Measurements from ENCODE around the gene PASK.
"Not testable (repeated sequence)": the region's sequence is repeated elsewhere in the genome, so short reads cannot be mapped to it uniquely, and the experiment has no call there.

PASK gene

DNA sequence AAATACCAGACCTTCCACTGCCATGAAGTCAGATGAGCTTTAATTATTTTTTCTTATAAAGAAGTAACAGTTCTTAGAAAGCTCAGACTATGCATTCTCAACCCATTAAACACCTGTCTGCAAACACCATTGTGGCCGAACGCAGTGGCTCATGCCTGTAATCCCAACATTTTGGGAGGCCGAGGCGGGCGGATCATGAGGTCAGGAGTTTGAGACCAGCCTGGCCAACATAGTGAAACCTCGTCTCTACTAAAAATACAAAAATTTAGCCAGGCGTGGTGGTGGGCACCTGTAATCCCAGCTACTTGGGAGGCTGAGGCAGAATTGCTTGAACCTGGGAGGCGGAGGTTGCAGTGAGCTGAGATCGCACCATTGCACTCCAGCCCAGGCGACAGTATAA, 44.7 kb downstream of the PASK start:
- DNase-seq (ENCODE audit: low read depth), result not testable (repeated sequence)

GRCh38 chr2:241103176-241103595, 46.1 kb downstream of the PASK start:
- DNase-seq (ENCODE audit: low read depth), result no peak

GRCh38 chr2:241102239-241102803, 47.0 kb downstream of the PASK start, which contains the start of gene MTERF4:
Gene MTERF4 (minus strand): TSS chr2:241102287. CDS start chr2:241102273, 14 bp downstream.
- DNase-seq (ENCODE audit: low read depth), result peak; percentile 86

- DNase-seq (ENCODE audit: low read depth), result no peak
Measured at GRCh38 chr2:241099246-241099645, 50.0 kb downstream of the PASK start.

- no peak for DNase-seq (ENCODE audit: low read depth)
Measured at GRCh38 chr2:241096979-241097378, 52.3 kb downstream of the PASK start.

DNA sequence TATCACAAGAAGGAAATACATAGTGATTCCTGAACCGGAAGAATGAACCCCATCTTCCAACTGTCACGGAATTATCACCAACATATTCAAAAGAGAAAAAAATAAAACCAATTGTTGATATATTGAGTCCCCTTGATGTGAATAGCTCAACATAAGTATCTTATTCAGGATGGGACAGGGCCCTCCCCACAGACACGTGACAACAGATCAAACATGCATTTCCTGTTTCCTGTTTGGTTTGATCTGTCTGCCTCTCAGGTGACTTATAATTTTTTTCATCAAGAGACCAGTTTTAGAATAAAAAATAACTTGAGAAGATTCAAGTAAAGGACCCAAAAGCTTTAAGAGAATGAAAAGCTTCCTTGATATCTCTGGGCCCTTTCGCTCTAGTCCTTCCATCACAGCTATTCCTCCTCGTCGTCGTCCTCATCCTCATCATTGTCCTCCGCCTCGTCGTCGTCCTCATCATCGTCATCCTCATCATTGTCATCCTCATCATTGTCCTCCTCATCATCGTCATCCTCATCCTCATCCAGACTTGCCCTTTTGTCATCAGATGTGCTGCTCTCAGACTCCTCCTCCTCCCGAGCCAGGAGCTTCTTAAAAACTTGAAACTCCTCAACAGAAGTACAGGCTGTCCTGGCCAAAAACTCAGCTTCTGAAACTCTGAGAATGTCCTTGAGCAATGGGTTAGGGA, 53.5 kb downstream of the PASK start:
- no peak for DNase-seq (ENCODE audit: low read depth)

GRCh38 chr2:241094924-241095420, 54.3 kb downstream of the PASK start:
- DNase-seq (ENCODE audit: low read depth), result no peak

DNA sequence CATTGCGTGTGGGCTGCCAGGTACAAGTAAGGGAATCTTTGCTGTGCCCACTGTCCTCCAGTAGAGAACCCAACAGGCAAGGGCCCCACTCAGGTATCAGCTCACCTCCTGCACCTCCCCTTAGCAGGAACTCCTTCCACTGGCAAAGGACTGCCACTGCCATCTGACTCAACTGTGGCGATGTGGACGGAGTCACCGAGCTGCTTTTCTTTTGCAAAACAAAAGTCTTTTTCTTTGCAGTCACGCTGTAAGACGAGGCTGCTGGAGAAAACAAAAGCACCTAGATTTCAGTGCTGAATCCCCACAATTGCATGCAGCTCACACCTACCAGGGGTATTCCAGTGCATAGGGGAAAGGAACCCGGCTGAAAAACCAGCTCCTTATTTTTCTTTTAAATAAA, 55.1 kb downstream of the PASK start:
- DNase-seq (ENCODE audit: low read depth), result no peak

- DNase-seq (ENCODE audit: low read depth), result not testable (repeated sequence)
Measured at GRCh38 chr2:241093133-241093781, 56.0 kb downstream of the PASK start.

DNA sequence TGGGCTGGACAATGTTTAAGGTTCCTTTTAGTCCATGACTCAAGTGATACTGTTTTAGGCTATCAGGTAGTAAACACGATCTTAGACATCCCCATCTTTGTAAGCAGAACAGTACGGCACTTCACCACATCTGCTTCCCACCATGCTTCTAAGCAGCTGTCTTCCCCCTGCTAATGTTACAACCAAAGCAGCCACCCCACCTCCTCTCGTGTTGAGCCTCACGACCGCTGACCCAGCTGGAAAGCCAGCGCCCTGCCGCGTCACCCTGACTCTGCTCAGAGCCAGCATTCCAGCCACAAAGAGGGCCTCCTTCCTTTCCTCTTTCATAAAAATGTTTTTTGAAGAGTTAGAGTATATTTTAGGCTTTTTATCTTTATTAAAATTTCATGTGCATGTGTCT, 56.6 kb downstream of the PASK start:
- DNase-seq (ENCODE audit: low read depth), result no peak

DNA sequence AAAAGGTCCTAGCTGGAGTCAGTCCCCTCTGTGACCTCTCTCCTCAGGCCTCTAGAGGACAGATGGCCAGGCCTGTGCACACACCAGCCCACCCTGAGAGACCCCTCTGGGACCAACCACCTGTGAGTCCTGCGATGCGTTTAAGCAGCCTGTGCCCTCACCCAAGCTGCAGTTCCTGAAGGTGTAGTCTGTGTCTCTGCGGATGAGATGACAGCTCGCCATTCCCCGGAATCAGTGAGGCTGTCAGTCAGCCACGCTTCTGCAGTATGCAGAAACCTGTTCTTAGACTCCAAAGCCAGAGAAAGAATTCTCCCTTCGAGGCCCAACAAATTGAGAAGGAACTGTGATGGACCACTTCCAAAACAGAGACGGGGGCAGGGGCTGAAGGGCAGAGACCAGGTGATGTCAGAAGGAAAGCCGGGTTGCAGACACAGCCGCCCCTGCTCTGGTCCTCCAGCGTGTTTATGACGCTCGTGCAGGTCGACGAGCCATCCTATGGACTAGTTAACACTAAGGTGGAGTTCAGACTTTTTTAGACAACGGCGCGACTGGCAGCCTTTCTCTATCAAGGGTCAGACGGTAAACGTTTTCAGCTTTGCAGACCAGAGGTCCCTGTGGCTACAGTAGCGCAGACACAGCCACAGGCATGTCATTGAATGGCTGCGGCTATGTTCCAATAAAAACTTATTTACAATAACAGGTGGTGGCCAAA, 57.4 kb downstream of the PASK start:
- DNase-seq (ENCODE audit: low read depth), result no peak

GRCh38 chr2:241091201-241091600, 58.1 kb downstream of the PASK start:
- no peak for DNase-seq (ENCODE audit: low read depth)

DNA sequence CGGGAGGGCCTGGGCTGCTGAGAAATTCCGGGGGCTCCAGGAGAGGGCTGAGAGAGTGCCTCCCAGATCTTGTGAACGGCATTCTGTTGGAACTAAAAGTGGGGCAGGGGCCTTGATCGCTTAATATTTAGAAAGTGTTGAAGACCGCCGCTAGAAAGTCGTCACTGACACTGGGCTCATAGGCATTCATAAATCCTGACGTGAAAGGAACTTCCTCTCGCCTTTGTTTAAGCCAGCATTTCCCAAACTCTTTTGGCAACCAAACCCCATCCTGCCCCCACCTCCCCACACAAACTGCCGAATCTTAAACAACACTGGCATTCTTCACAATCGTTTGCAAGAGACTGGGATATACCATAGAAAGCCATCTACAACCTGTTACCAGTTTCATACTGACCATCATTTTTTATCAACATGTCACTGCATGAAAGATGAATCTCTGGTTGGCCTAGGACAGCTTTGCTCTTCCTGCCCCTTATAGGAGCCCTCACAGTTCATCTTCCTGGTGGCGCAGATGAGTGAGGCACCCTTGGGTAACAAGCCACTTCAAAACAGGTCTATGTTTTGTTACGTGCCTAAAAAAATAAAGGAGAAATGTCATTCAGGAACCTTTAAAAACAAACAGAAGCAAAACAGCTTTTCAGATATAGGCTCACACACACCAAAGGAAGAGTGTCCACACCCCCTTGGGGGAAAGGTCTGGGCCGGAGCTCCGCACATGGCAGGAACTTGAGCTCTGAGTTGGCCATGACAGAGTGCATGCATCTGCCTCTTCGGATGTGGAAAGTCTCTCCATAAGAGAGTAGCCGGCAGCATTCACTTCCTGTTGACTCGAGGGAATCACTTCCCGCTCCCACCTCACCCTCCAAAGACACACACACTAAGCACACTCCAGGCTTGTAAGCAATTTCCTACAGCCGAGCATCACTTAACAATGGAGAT, 60.2 kb downstream of the PASK start:
- no peak for DNase-seq (ENCODE audit: low read depth)

DNA sequence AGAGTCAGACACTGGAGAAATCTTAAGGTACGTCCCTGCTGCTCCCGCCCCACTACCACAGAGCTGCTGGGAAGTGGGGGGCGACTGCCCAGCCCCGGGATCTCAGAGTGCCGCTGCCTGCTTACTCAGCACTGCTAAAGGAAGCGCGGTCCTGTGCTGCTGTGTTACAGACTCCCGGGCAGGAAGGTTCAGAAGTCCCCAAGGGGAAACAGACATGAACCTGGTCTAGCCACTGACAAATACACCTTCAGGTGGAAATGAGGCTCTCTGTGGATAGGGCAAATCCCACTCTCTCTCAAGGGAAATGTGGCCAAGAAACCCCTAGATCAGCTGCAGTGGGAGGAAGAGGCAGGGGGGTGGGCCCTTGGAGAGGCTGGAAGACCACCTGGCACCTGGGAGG, 60.9 kb downstream of the PASK start:
- no peak for DNase-seq (ENCODE audit: low read depth)

GRCh38 chr2:241087420-241088268, 61.6 kb downstream of the PASK start:
- DNase-seq (ENCODE audit: low read depth), result no peak

DNA sequence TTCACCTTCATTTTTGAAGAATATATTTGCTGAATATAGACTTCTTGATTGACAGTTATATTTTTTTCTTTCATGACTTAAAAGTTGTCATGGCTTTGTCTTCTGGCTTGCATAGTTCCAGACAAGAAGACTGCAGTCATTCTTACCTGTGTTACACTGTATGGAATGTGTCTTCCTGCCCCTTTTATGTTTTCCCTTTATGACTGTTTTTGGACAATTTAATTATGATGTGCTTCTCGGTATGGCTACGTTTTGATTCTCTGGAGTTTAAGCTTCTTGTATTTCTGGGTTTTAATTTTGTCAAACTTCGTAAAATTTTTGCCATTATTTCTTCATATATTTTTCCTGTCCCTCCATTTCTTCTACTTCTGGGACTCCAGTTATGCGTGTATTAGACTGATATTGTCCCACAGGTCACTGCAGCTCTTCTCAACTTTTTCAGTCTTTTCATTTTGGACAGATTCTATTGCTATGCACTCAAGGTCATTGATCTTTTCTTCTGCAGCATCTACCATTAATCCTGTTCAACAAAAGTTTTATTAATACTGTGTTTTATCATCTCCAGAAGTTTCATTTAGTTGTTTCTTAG, 64.3 kb downstream of the PASK start:
- DNase-seq (ENCODE audit: low read depth), result no peak

- no peak for DNase-seq (ENCODE audit: low read depth)
Measured at GRCh38 chr2:241083091-241083415, 66.2 kb downstream of the PASK start.

- no peak for DNase-seq (ENCODE audit: low read depth)
Measured at GRCh38 chr2:241082341-241083090, 66.8 kb downstream of the PASK start.

DNA sequence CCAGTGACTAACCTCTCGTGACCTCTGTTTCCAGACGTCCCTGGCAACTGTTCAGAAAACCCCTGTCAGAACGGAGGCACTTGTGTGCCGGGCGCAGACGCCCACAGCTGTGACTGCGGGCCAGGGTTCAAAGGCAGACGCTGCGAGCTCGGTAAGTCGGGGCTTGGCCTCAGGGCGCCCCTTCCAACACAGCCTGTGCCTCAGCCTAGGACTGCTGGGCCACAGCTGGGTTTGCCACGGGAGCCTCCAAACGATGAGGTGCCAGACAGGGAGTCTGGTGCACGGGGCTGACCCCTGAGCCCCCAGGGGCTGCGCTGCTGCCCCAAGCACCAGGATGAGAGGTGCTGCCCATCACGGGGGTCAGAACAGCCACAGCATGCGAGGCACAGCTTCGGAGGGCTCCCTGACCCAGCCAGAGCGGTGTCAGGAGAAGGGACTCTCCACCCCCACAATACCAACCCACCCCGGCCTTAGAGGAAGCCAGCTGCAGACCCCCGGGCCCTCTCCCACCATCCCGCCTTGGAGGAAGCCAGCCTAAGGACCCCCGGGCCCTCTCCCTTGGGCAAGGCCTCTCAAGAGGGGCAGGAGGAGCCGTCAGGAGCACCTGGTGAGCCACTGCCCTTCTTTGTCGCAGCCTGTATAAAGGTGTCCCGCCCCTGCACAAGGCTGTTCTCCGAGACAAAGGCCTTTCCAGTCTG, 67.5 kb downstream of the PASK start:
- no peak for DNase-seq (ENCODE audit: low read depth)
